Testis (tissue), 3 donors: Measurements from ENCODE around the gene LIPA. TPM values are rescaled to one million over a fixed set of nuclear protein-coding genes. Genes with fewer than 3 reads are reported as not detected.
"Not testable (repeated sequence)": the region's sequence is repeated elsewhere in the genome, so short reads cannot be mapped to it uniquely, and the experiment has no call there.

Source experiments
- DNase-seq: peaks from one replicate; pipeline ENCODE4 v3.0.0-alpha.2; 2019
- H3K27ac ChIP-seq, 2 donors: fragments of 200-600 bp; sonication (generic); one replicate each; pipeline ENCODE4 v1.5.1; 2019
- H3K27me3 ChIP-seq: fragments of 200-600 bp; sonication (generic); one replicate; pipeline ENCODE4 v1.5.1; 2019
- H3K36me3 ChIP-seq: fragments of 200-600 bp; sonication (generic); one replicate; pipeline ENCODE4 v1.5.1; 2017; ENCODE audit warnings: low read depth; ENCODE audit errors: missing control alignments
- H3K4me1 ChIP-seq: fragments of 200-600 bp; sonication (generic); one replicate; pipeline ENCODE4 v1.5.1; 2019
- H3K4me3 ChIP-seq, 2 donors: fragments of 200-600 bp; sonication (generic); one replicate each; pipeline ENCODE4 v1.5.1; 2017 to 2019
- H3K9me3 ChIP-seq: fragments of 200-600 bp; sonication (generic); one replicate; pipeline ENCODE4 v1.5.1; 2017
- CTCF ChIP-seq, 3 experiments: fragments of 450-650 bp in 2 of 3; fragments of 200-600 bp in 1 of 3; sonication (generic) in 1 of 3; IDR thresholded peaks; one replicate each; pipeline ENCODE4 v1.5.1; 2016 to 2019; ENCODE audit warnings: antibody characterized with exemption in 3 of 3, mild to moderate bottlenecking in 2 of 3, moderate library complexity in 1 of 3
- POLR2A ChIP-seq: fragments of 450-650 bp; IDR thresholded peaks from one replicate; pipeline ENCODE4 v1.6.1; 2017; ENCODE audit warnings: antibody characterized with exemption, mild to moderate bottlenecking, moderate library complexity
- WGBS, 2 donors: methylation state at CpG; one replicate each; pipeline ENCODE4 v1.1.5; 2018; 5-methylcytosine and 5-hydroxymethylcytosine counted together
- intact Hi-C: fragments of 100-400 bp; cut with DNase I; formaldehyde crosslinking; loops from one replicate; pipeline ENCODE4 v1.15.1; 2023; ENCODE audit warnings: low total_unique reads
- polyA plus RNA-seq: library from polyadenylated mRNA; stranded (reverse); fragments of 350-450 nt; fragmentation: Illumina TruSeq; extraction: RNeasy Lipid Tissue Mini Kit (QIAGEN cat#74804); gene quantifications from one replicate; pipeline ENCODE4 v1.2.3, GENCODE V29; 2014; ENCODE audit warnings: low read depth, low replicate concordance; ENCODE audit not compliant: insufficient read depth
- total RNA-seq, 2 donors: library from RNA; depleted of rRNA; stranded (reverse); fragments of >200 nt; gene quantifications; one replicate each; pipeline ENCODE4 v1.2.3, GENCODE V29; 2016

LIPA gene
- total and polyA plus RNA-seq, 3 donors from 2014 or later = 13.3 to 32.3 (median 13.9) TPM

- H3K27ac ChIP-seq = peak overlapping the region in 1 of 2 donors; percentile 50
- no peaks in the 10 kb centered on the region for H3K27me3 ChIP-seq
- H3K9me3 ChIP-seq = no peaks in the 10 kb centered on the region
- intact Hi-C loops = no loop called here
- WGBS, 2 donors = 92 to 98% methylated on average over 4 of the region's 4 CpGs
- H3K36me3 ChIP-seq = no peaks in the 10 kb centered on the region
- peaks cover 10% of the 10 kb centered on the region for H3K4me1 ChIP-seq
- no peak for DNase-seq
- H3K4me3 ChIP-seq = no peak overlapping the region
- no peak for TF ChIP-seq POLR2A
- TF ChIP-seq CTCF (IDR thresholded peaks at IDR 0.05) = no peak
Measured at GRCh38 chr10:89297356-89297755, 45.8 kb upstream of the LIPA start.

GRCh38 chr10:89296220-89296648 lies 44.7 kb upstream of the LIPA start:
- peak; percentile 17 for DNase-seq
- intact Hi-C loops = no loop called here

GRCh38 chr10:89295597-89295996 lies 44.0 kb upstream of the LIPA start:
- Histone ChIP-seq H3K4me3 (no peak overlapping the region), H3K36me3 (no peaks in the 10 kb centered on the region), H3K4me1 (peaks cover 5% of the 10 kb centered on the region), H3K27ac (peak overlapping the region in 1 of 2 donors; percentile 50), H3K9me3 (no peaks in the 10 kb centered on the region), H3K27me3 (no peaks in the 10 kb centered on the region)
- 47 to 77% methylated on average over 1 of the region's 1 CpG for WGBS, 2 donors
- DNase-seq = no peak
- TF ChIP-seq POLR2A (no peak), CTCF (IDR thresholded peaks at IDR 0.05) (no peak)
- intact Hi-C loops = no loop called here

More at GRCh38 chr10:89296220-89296648, 44.7 kb upstream of the LIPA start:
- 56 to 68% methylated on average over 5 of the region's 5 CpGs for WGBS, 2 donors
- peak overlapping the region; percentile 31 to 50 for H3K27ac ChIP-seq
- H3K4me1 ChIP-seq = peaks cover 9% of the 10 kb centered on the region
- H3K9me3 ChIP-seq = no peaks in the 10 kb centered on the region
- H3K36me3 ChIP-seq = no peaks in the 10 kb centered on the region
- H3K4me3 ChIP-seq = no peak overlapping the region
- TF ChIP-seq POLR2A (no peak), CTCF (IDR thresholded peaks at IDR 0.05) (no peak)
- no peaks in the 10 kb centered on the region for H3K27me3 ChIP-seq

GRCh38 chr10:89294721-89295239 lies 43.2 kb upstream of the LIPA start:
- H3K4me1 ChIP-seq = peaks cover 5% of the 10 kb centered on the region
- WGBS, 2 donors = 85 to 86% methylated on average over 3 of the region's 3 CpGs
- no peaks in the 10 kb centered on the region for H3K36me3 ChIP-seq
- no peaks in the 10 kb centered on the region for H3K27me3 ChIP-seq
- H3K27ac ChIP-seq = no peak overlapping the region
- intact Hi-C loops = no loop called here
- DNase-seq = no peak
- no peak overlapping the region for H3K4me3 ChIP-seq
- no peaks in the 10 kb centered on the region for H3K9me3 ChIP-seq
- no peak for TF ChIP-seq CTCF (IDR thresholded peaks at IDR 0.05)
- TF ChIP-seq POLR2A = no peak

GRCh38 chr10:89285303-89285702 lies 33.7 kb upstream of the LIPA start:
- H3K27ac ChIP-seq, H3K4me3 ChIP-seq, H3K9me3 ChIP-seq, DNase-seq, H3K27me3 ChIP-seq, H3K36me3 ChIP-seq, intact Hi-C loops: not testable (repeated sequence)
- 90 to 94% methylated on average over 4 of the region's 4 CpGs for WGBS, 2 donors
- peaks cover 13% of the 10 kb centered on the region for H3K4me1 ChIP-seq

GRCh38 chr10:89284711-89285110 lies 33.1 kb upstream of the LIPA start:
- WGBS, 2 donors = 93 to 94% methylated on average over 6 of the region's 6 CpGs
- intact Hi-C loops = not testable (repeated sequence)

More at GRCh38 chr10:89284711-89285110, 33.1 kb upstream of the LIPA start:
- peaks cover 13% of the 10 kb centered on the region for H3K4me1 ChIP-seq
- peak overlapping the region in 1 of 2 donors; percentile 62 for H3K27ac ChIP-seq
- not testable (repeated sequence) for DNase-seq, H3K27me3 ChIP-seq, H3K4me3 ChIP-seq, H3K36me3 ChIP-seq, H3K9me3 ChIP-seq
